ENCODE measurements around the gene MSLN.

- TF ChIP-seq POLR2AphosphoS5 (IDR thresholded peaks at IDR 0.05; ENCODE audit: low read depth, low read length) = no peak
- TF ChIP-seq ZBTB42 (CRISPR knock-in tag; IDR thresholded peaks at IDR 0.05) = no peak
- TF ChIP-seq ZNF772 (CRISPR knock-in tag; IDR thresholded peaks at IDR 0.05) = no peak
- no peak for TF ChIP-seq ZNF674 (CRISPR knock-in tag; IDR thresholded peaks at IDR 0.05; ENCODE audit: low read depth)
- TF ChIP-seq CTCF (CRISPR knock-in tag; IDR thresholded peaks at IDR 0.05) = no peak
- TF ChIP-seq ZBTB43 (CRISPR knock-in tag; conservative IDR thresholded peaks at IDR 0.05) = no peak
- TF ChIP-seq ZBTB4 (CRISPR knock-in tag; IDR thresholded peaks at IDR 0.05; ENCODE audit: borderline replicate concordance) = no peak
- TF ChIP-seq ZNF766 (CRISPR knock-in tag; IDR thresholded peaks at IDR 0.05; ENCODE audit: borderline replicate concordance) = no peak
- no peak for TF ChIP-seq ZSCAN30 (CRISPR knock-in tag; IDR thresholded peaks at IDR 0.05)
Measured at GRCh38 chr16:760065-760464, 469 bp upstream of the MSLN start.

Measured in HepG2 (cell line).